GM12878 (cell line): ENCODE data around the gene NPBWR2. TPM values are rescaled to one million over a fixed set of nuclear protein-coding genes. Genes with fewer than 3 reads are reported as not detected.
A peak's percentile ranks its signal among the peaks of the same experiment; 100 is the strongest.

Experiments
- CHD2 ChIP-seq: IDR thresholded peaks from 2 replicates; pipeline ENCODE4 v1.6.1; 2011; ENCODE audit warnings: low read depth, low read length, improper control_type of control experiment, borderline replicate concordance
- EP300 ChIP-seq, 2 experiments: fragments of 150-350 bp in 1 of 2; IDR thresholded peaks; 2 replicates each; pipeline ENCODE4 v1.6.1; 2011 to 2012; ENCODE audit warnings: low read depth in 2 of 2, low read length in 2 of 2, borderline replicate concordance in 1 of 2, improper control_type of control experiment in 1 of 2, inconsistent platforms in 1 of 2; ENCODE audit not compliant: control insufficient read depth in 1 of 2
- FOXK2 ChIP-seq: fragments of 450-650 bp; IDR thresholded peaks from 2 replicates; pipeline ENCODE4 v1.6.1; 2017; ENCODE audit warnings: mild to moderate bottlenecking, moderate library complexity
- HDAC2 ChIP-seq: fragments of 200-600 bp; sonication (generic); IDR thresholded peaks from 2 replicates; pipeline ENCODE4 v1.6.1; 2017
- IRF3 ChIP-seq: fragments of 450-650 bp; IDR thresholded peaks from 2 replicates; pipeline ENCODE4 v1.6.1; 2014; ENCODE audit warnings: mild to moderate bottlenecking
- JUNB ChIP-seq: IDR thresholded peaks from 2 replicates; pipeline ENCODE4 v1.6.1; 2016; ENCODE audit warnings: antibody characterized with exemption, mild to moderate bottlenecking
- PBX3 ChIP-seq: IDR thresholded peaks from 2 replicates; pipeline ENCODE4 v1.6.1; 2011; ENCODE audit warnings: mild to moderate bottlenecking, low read depth, low read length, moderate library complexity; ENCODE audit not compliant: insufficient replicate concordance
- POU2F2 ChIP-seq: IDR thresholded peaks from 3 replicates; pipeline ENCODE4 v1.6.1; 2011; ENCODE audit warnings: low read depth, mild to moderate bottlenecking, low read length, borderline replicate concordance
- RB1 ChIP-seq: fragments of 450-650 bp; formaldehyde crosslinking; IDR thresholded peaks from 2 replicates; pipeline ENCODE4 v1.6.1; 2017; ENCODE audit warnings: mild to moderate bottlenecking, borderline replicate concordance
- SMARCA5 ChIP-seq: fragments of 450-650 bp; IDR thresholded peaks from 2 replicates; pipeline ENCODE4 v1.6.1; 2017; ENCODE audit warnings: mild to moderate bottlenecking
- SMC3 ChIP-seq: IDR thresholded peaks from 2 replicates; pipeline ENCODE4 v1.6.1; 2011; ENCODE audit warnings: low read length, improper control_type of control experiment, borderline replicate concordance
- SPI1 ChIP-seq: IDR thresholded peaks from 2 replicates; pipeline ENCODE4 v1.6.1; 2011; ENCODE audit warnings: low read depth, mild to moderate bottlenecking, low read length, moderate library complexity, borderline replicate concordance; ENCODE audit not compliant: insufficient read depth
- USF1 ChIP-seq: IDR thresholded peaks from 2 replicates; pipeline ENCODE4 v1.6.1; 2011; ENCODE audit warnings: borderline replicate concordance, low read depth, mild to moderate bottlenecking, moderate library complexity, mixed read lengths, low read length; ENCODE audit not compliant: insufficient read depth; ENCODE audit errors: extremely low read length
- USF2 ChIP-seq: IDR thresholded peaks from 2 replicates; pipeline ENCODE4 v1.6.1; 2011; ENCODE audit warnings: low read depth, low read length, improper control_type of control experiment, borderline replicate concordance
- WRNIP1 ChIP-seq: IDR thresholded peaks from 2 replicates; pipeline ENCODE4 v1.6.1; 2011; ENCODE audit warnings: low read depth, low read length, improper control_type of control experiment, borderline replicate concordance
- ZBED1 ChIP-seq: IDR thresholded peaks from 2 replicates; pipeline ENCODE4 v1.6.1; 2016; ENCODE audit warnings: borderline replicate concordance
- ZBTB33 ChIP-seq: fragments of 450-650 bp; IDR thresholded peaks from 2 replicates; pipeline ENCODE4 v1.6.1; 2017; ENCODE audit warnings: mild to moderate bottlenecking
- ZSCAN29 ChIP-seq: fragments of 450-650 bp; IDR thresholded peaks from 2 replicates; pipeline ENCODE4 v1.6.1; 2017; ENCODE audit warnings: mild to moderate bottlenecking, moderate library complexity
- polyA plus RNA-seq, 11 experiments: library from polyadenylated mRNA; depleted of rRNA in 4 of 11; unstranded in 6 of 11; stranded (reverse) in 5 of 11; fragments of >200 nt; fragmentation: Nextera tagmentation in 4 of 11; fragmentation: Illumina TruSeq in 1 of 11; extraction: Ambion mirVana in 4 of 11; extraction: Trizol in 1 of 11; gene quantifications; 1 replicate in 1 of 11; 2 replicates in 10 of 11; pipeline versions ENCODE4 v1.2.1 to v1.2.3, GENCODE V29; 2011 to 2016; ENCODE audit warnings: inconsistent platforms in 2 of 11, missing spikeins in 2 of 11, low read depth in 1 of 11
- total RNA-seq, 4 experiments: library from RNA; depleted of rRNA in 3 of 4; stranded (reverse); fragments of >200 nt in 3 of 4; fragmentation: Illumina TruSeq in 1 of 4; extraction: Trizol in 1 of 4; gene quantifications; 2 replicates each; pipeline versions ENCODE4 v1.2.1 to v1.2.3, GENCODE V29; 2013 to 2021

Gene NPBWR2
- total and polyA plus RNA-seq, 10 of the 15 experiments (the other 5 are each of a cell fraction or from before 2014, with no cell fraction given) = not detected

- TF ChIP-seq IRF3 (no peak), SMARCA5 (no peak; the same call in none of the 2 replicates), USF1 (no peak), ZBTB33 (no peak), WRNIP1 (0 out of 2 replicates have a peak, but pooled peaks have one; percentile 42), JUNB (no peak), USF2 (no peak), ZSCAN29 (peak; percentile 36; the same call in 1 of the 2 replicates), FOXK2 (no peak), EP300 (IDR thresholded peaks at IDR 0.05; ENCODE audit: borderline replicate concordance in 1 of 2, control insufficient read depth in 1 of 2, low read depth in 2 of 2, low read length in 2 of 2) (peak in 1 of 2 experiments; percentile 56; a peak in 2 of 4 replicates), CHD2 (peak; percentile 91), RB1 (no peak), SMC3 (peak; percentile 69), POU2F2 (no peak), HDAC2 (no peak), PBX3 (no peak), SPI1 (no peak), ZBED1 (no peak)
Measured at GRCh38 chr20:64057628-64058498, 49.5 kb downstream of the NPBWR2 start (continued).
